NCI-H345 (cell line): ENCODE results near the gene MUC12.
"Not testable (repeated sequence)": the region's sequence is repeated elsewhere in the genome, so short reads cannot be mapped to it uniquely, and the experiment has no call there.

Experiments
- DNase-seq: peaks from one replicate; lab custom pipeline; 2025; lab: John Stamatoyannopoulos, UW

The MUC12 gene

GRCh38 chr7:100985033-100985797 is 15.8 kb downstream of the MUC12 start:
- DNase-seq: not testable (repeated sequence)

DNA sequence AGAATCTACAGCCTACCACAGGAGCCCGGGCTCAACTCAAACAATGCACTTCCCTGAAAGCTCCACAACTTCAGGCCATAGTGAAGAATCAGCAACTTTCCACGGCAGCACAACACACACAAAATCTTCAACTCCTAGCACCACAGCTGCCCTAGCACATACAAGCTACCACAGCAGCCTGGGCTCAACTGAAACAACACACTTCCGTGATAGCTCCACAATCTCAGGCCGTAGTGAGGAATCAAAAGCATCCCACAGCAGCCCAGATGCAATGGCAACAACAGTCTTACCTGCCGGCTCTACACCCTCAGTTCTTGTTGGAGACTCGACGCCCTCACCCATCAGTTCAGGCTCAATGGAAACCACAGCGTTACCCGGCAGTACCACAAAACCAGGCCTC is 22.3 kb downstream of the MUC12 start:
- DNase-seq: no peak

- DNase-seq: not testable (repeated sequence)
Measured at GRCh38 chr7:100992280-100992679, 22.9 kb downstream of the MUC12 start.

DNA sequence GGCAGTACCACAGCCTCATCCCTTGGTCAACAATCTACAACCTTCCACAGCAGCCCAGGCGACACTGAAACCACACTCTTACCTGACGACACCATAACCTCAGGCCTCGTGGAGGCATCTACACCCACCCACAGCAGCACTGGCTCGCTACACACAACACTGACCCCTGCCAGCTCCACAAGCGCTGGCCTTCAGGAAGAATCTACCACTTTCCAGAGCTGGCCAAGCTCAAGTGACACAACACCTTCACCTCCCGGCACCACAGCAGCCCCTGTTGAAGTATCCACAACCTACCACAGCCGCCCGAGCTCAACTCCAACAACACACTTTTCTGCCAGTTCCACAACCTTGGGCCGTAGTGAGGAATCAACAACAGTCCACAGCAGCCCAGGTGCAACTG is 25.3 kb downstream of the MUC12 start:
- DNase-seq: not testable (repeated sequence)

DNA sequence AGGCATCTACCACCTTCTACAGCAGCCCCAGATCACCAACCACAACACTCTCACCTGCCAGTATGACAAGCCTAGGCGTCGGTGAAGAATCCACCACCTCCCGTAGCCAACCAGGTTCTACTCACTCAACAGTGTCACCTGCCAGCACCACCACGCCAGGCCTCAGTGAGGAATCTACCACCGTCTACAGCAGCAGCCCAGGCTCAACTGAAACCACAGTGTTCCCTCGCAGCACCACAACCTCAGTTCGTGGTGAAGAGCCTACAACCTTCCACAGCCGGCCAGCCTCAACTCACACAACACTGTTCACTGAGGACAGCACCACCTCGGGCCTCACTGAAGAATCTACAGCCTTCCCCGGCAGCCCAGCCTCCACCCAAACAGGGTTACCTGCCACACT is 29.2 kb downstream of the MUC12 start:
- not testable (repeated sequence) for DNase-seq

DNA sequence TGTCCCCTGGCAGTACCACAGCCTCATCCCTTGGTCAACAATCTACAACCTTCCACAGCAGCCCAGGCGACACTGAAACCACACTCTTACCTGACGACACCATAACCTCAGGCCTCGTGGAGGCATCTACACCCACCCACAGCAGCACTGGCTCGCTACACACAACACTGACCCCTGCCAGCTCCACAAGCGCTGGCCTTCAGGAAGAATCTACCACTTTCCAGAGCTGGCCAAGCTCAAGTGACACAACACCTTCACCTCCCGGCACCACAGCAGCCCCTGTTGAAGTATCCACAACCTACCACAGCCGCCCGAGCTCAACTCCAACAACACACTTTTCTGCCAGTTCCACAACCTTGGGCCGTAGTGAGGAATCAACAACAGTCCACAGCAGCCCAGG is 30.0 kb downstream of the MUC12 start:
- not testable (repeated sequence) for DNase-seq

- not testable (repeated sequence) for DNase-seq
Measured at GRCh38 chr7:101000025-101000424, 30.7 kb downstream of the MUC12 start.

GRCh38 chr7:101002333-101002732 is 33.0 kb downstream of the MUC12 start:
- not testable (repeated sequence) for DNase-seq

DNA sequence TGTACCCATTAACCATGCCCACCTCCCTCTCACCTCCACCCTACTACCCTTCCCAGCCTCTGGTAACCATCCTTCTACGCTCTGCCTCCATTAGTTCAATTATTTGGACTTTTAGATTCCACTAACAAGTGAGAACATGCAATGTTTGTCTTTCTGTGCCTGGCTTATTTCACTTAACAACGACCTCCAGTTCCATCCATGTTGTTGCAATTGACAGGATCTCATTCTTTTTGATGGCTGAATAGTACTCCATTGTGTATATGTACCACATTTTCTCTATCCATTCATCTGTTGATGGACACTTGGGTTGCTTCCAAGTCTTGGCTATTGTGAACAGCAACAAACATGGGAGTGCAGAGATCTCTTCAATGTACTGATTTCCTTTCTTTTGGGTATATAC is 38.0 kb downstream of the MUC12 start:
- not testable (repeated sequence) for DNase-seq

- DNase-seq: no peak
Measured at GRCh38 chr7:101009629-101010028, 40.3 kb downstream of the MUC12 start.

- no peak for DNase-seq
Measured at GRCh38 chr7:101012931-101013330, 43.6 kb downstream of the MUC12 start.

GRCh38 chr7:101015626-101016025 is 46.3 kb downstream of the MUC12 start:
- DNase-seq: no peak

- peak; percentile 15 for DNase-seq
Measured at GRCh38 chr7:101017064-101017777, 47.9 kb downstream of the MUC12 start.

DNA sequence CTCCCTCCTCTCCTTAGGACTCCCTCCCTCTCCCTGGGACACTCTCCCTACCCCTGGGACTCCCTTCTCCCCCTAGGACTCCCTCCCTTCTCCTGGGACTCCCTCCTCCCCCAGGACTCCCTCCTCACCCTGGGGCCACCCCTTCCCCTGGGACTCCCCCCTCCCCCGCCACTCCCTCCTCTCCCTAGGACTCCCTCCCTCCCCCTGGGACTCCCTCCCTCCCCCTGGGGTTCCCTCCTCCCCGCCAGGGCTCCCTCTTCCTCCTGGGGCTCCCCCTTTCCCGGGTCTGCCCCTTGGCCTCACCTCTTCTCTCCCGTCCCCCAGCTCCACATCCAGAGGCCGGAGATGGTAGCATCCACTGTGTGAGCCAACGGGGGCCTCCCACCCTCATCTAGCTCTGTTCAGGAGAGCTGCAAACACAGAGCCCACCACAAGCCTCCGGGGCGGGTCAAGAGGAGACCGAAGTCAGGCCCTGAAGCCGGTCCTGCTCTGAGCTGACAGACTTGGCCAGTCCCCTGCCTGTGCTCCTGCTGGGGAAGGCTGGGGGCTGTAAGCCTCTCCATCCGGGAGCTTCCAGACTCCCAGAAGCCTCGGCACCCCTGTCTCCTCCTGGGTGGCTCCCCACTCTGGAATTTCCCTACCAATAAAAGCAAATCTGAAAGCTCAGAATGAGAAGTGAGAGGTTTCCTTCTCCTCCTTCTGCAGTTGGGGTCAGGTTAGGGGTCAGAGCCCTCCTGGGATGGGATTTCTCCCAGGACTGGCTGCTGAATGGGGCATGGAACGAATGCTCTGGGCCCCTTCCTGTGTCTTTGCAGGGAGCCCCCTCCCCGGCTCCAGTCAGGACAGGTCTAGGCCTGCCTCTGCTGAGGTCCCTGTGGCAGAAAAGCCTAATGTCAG is 49.2 kb downstream of the MUC12 start:
- no peak for DNase-seq

DNA sequence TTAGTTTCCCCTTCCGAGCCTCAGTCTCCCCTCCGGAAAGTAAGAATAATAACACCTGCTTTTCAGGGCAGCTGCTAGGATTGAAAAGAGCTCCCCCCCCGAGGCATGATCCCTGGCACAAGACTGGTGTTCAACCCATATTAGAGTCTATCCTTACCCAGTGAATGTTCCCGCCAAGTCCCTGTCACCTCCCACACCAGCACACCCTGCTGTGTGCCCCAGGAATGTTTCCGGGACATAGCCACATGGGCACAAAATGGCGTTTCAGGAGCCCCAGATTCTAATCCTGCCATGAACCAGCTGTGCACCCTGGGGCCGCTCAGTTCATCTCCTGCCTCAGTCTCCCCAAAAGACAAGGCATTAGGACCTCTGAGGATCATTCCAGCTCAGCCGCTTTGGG is 51.1 kb downstream of the MUC12 start:
- no peak for DNase-seq

DNA sequence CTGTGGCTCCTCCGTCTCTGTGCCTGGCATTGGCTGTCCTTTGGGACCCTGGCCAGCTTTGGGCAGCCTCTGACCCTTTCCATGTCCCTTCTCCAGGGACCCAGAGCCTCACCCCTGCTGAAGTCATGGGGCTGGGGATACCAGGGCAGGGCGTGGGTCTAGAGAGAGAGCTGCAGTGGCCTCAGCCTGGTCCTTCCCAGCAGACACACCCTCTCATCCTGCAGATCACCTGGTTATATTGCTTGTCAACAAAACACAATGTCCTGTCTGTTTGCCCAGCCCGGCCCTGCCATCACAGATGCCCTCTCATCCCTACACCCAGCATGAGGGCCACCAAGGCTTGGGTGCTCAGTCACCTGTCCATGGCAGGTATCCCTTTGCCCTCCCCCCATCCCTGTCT is 52.3 kb downstream of the MUC12 start:
- DNase-seq: no peak

GRCh38 chr7:101023839-101024238 is 54.5 kb downstream of the MUC12 start:
- DNase-seq: no peak

- DNase-seq: no peak
Measured at GRCh38 chr7:101031082-101031481, 61.7 kb downstream of the MUC12 start.

DNA sequence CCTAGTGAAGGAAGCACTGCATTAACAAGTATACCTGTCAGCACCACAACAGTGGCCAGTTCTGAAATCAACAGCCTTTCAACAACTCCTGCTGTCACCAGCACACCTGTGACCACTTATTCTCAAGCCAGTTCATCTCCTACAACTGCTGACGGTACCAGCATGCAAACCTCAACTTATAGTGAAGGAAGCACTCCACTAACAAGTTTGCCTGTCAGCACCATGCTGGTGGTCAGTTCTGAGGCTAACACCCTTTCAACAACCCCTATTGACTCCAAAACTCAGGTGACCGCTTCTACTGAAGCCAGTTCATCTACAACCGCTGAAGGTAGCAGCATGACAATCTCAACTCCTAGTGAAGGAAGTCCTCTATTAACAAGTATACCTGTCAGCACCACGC is 66.6 kb downstream of the MUC12 start:
- DNase-seq: no peak

- DNase-seq: not testable (repeated sequence)
Measured at GRCh38 chr7:101041283-101041682, 71.9 kb downstream of the MUC12 start.

- no peak for DNase-seq
Measured at GRCh38 chr7:101058355-101058754, 89.0 kb downstream of the MUC12 start.

- DNase-seq: no peak
Measured at GRCh38 chr7:101059620-101059942, 90.2 kb downstream of the MUC12 start.

- DNase-seq: no peak
Measured at GRCh38 chr7:101060992-101061391, 91.6 kb downstream of the MUC12 start.
